ENCODE results near the gene SMG9. TPM values are rescaled to one million over a fixed set of nuclear protein-coding genes. Genes with fewer than 3 reads are reported as not detected.

SMG9 gene
- polyA plus RNA-seq, 3 donors, result 1.3 to 26.1 (median 2.4) TPM

DNA sequence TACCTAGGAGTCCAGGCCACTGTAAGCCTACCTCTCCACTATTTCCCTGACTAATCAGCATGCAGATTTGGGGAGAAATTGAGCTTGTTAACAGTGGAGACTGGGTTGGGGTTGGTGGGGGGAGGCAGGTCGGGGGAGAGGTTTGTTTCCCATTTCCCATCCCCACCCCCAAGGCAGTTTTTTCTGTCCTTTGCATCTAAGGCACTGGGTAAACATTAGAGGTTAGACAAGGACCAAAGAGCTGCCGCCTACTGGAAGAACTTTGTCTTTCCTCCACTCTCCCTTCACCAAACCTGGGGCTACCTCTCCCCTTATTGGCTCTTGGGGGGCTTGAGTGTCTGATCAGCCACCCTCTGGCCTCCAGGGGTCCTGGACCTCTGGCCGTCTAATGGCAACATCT lies 25.1 kb upstream of the SMG9 start:
- Mint-ChIP-seq H3K27ac (peak overlapping the region; percentile 86 to 97 (median 91)), H3K36me3 (peaks cover 6 to 17% of the 10 kb centered on the region in 2 donors), H3K4me3 (peak overlapping the region; percentile 89 to 96), H3K27me3 (ENCODE audit: low read depth in 3 of 3) (peaks cover 0 to 5% (median 2%) of the 10 kb centered on the region in 3 donors), H3K4me1 (peaks cover 90% of the 10 kb centered on the region), H3K9me3 (peaks cover 0 to 2% (median 0%) of the 10 kb centered on the region in 7 donors)
- no CpG with 5 or more reads among the region's 3 CpGs for WGBS (ENCODE audit: insufficient coverage)
- TF ChIP-seq, protein P1, sequence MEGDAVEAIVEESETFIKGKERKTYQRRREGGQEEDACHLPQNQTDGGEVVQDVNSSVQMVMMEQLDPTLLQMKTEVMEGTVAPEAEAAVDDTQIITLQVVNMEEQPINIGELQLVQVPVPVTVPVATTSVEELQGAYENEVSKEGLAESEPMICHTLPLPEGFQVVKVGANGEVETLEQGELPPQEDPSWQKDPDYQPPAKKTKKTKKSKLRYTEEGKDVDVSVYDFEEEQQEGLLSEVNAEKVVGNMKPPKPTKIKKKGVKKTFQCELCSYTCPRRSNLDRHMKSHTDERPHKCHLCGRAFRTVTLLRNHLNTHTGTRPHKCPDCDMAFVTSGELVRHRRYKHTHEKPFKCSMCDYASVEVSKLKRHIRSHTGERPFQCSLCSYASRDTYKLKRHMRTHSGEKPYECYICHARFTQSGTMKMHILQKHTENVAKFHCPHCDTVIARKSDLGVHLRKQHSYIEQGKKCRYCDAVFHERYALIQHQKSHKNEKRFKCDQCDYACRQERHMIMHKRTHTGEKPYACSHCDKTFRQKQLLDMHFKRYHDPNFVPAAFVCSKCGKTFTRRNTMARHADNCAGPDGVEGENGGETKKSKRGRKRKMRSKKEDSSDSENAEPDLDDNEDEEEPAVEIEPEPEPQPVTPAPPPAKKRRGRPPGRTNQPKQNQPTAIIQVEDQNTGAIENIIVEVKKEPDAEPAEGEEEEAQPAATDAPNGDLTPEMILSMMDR (IDR thresholded peaks at IDR 0.05), result peak; percentile 18
- H3K4me1 ChIP-seq (ENCODE audit: control insufficient read depth in 1 of 2, insufficient read depth in 2 of 2, low read length in 2 of 2), result peaks cover 76 to 92% of the 10 kb centered on the region in 2 donors
- H3K4me3 ChIP-seq (replicated peaks in 1 of 3; ENCODE audit: low read depth in 2 of 3, low read length in 3 of 3), result peak overlapping the region; percentile 58 to 85 (median 58)
- no peaks in the 10 kb centered on the region for H3K27me3 ChIP-seq (ENCODE audit: control insufficient read depth in 2 of 2, insufficient read depth in 2 of 2, low read length in 2 of 2)
- peak overlapping the region; percentile 57 for H2AFZ ChIP-seq (ENCODE audit: insufficient read depth, low read depth, low read length, poor library complexity, severe bottlenecking)
- H3K27ac ChIP-seq (ENCODE audit: low read depth in 1 of 2, low read length in 2 of 2), result peak overlapping the region; percentile 81 to 85
- peak overlapping the region; percentile 76 for H3K9ac ChIP-seq (ENCODE audit: insufficient read depth, low read length, poor library complexity, severe bottlenecking)
- peaks cover 7 to 18% of the 10 kb centered on the region in 2 donors for H3K36me3 ChIP-seq (replicated peaks in 1 of 2; ENCODE audit: control insufficient read depth in 1 of 2, insufficient read depth in 2 of 2, low read length in 2 of 2)
- intact Hi-C loops (cut with micrococcal nuclease), result loop anchor here in 1 of 2 donors (10.0 kb wide), 1 partner anchor 115 kb away; no protein-coding TSS in a partner anchor
- H3K79me2 ChIP-seq (ENCODE audit: insufficient read depth, low read length), result peaks cover 68% of the 10 kb centered on the region
- H4K20me1 ChIP-seq (ENCODE audit: insufficient read depth, low read length), result no peaks in the 10 kb centered on the region
- DNase-seq, result no peak
- peak overlapping the region; percentile 98 for H3K4me2 ChIP-seq (replicated peaks; ENCODE audit: extremely low read depth, low read length, poor library complexity, severe bottlenecking)
- H3K9me3 ChIP-seq (replicated peaks in 1 of 2; ENCODE audit: control insufficient read depth in 1 of 2, insufficient read depth in 1 of 2, low read length in 2 of 2), result no peaks in the 10 kb centered on the region

- Mint-ChIP-seq H3K4me3 (peak overlapping the region; percentile 89 to 96), H3K4me1 (peaks cover 88% of the 10 kb centered on the region), H3K9me3 (peaks cover 0 to 3% (median 0%) of the 10 kb centered on the region in 7 donors), H3K36me3 (peaks cover 9 to 19% of the 10 kb centered on the region in 2 donors), H3K27me3 (ENCODE audit: low read depth in 3 of 3) (peaks cover 0 to 5% (median 2%) of the 10 kb centered on the region in 3 donors), H3K27ac (peak overlapping the region; percentile 86 to 97 (median 91))
- H3K4me1 ChIP-seq (ENCODE audit: control insufficient read depth in 1 of 2, insufficient read depth in 2 of 2, low read length in 2 of 2), result peaks cover 74 to 92% of the 10 kb centered on the region in 2 donors
- TF ChIP-seq, protein P1 (IDR thresholded peaks at IDR 0.05), result no peak
- peak overlapping the region; percentile 57 for H2AFZ ChIP-seq (ENCODE audit: insufficient read depth, low read depth, low read length, poor library complexity, severe bottlenecking)
- H3K27ac ChIP-seq (ENCODE audit: low read depth in 1 of 2, low read length in 2 of 2), result peak overlapping the region; percentile 81 to 85
- H3K9me3 ChIP-seq (replicated peaks in 1 of 2; ENCODE audit: control insufficient read depth in 1 of 2, insufficient read depth in 1 of 2, low read length in 2 of 2), result no peaks in the 10 kb centered on the region
- no peaks in the 10 kb centered on the region for H4K20me1 ChIP-seq (ENCODE audit: insufficient read depth, low read length)
- 0% methylated on average over 16 of the region's 16 CpGs for WGBS (ENCODE audit: insufficient coverage)
- no peaks in the 10 kb centered on the region for H3K27me3 ChIP-seq (ENCODE audit: control insufficient read depth in 2 of 2, insufficient read depth in 2 of 2, low read length in 2 of 2)
- peak overlapping the region; percentile 58 to 85 (median 58) for H3K4me3 ChIP-seq (replicated peaks in 1 of 3; ENCODE audit: low read depth in 2 of 3, low read length in 3 of 3)
- H3K4me2 ChIP-seq (replicated peaks; ENCODE audit: extremely low read depth, low read length, poor library complexity, severe bottlenecking), result peak overlapping the region; percentile 98
- DNase-seq, result peak in 2 of 3 donors; percentile 49 to 53
- H3K9ac ChIP-seq (ENCODE audit: insufficient read depth, low read length, poor library complexity, severe bottlenecking), result peak overlapping the region; percentile 76
- peaks cover 70% of the 10 kb centered on the region for H3K79me2 ChIP-seq (ENCODE audit: insufficient read depth, low read length)
- intact Hi-C loops (cut with micrococcal nuclease), result no loop called here
- H3K36me3 ChIP-seq (replicated peaks in 1 of 2; ENCODE audit: control insufficient read depth in 1 of 2, insufficient read depth in 2 of 2, low read length in 2 of 2), result peaks cover 7 to 21% of the 10 kb centered on the region in 2 donors
Observed at GRCh38 chr19:43779147-43779819, 24.5 kb upstream of the SMG9 start.

Data from CD14-positive monocyte (primary cell).